ENCODE results near the gene LRRC8A.

DNA sequence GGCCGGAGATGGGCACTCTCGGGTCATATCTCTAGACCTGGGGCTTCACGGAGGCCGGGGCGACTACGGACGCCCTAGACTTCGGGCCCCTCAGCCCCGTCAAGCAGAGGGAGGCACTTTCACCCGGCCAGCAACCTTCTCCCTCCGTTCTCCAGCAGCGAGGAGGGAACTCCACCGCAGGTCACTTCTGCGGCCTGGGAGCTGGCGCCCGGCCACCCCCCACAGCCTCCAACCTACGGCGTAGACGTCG is 65.3 kb downstream of the LRRC8A start:
- TF ChIP-seq, protein P1, sequence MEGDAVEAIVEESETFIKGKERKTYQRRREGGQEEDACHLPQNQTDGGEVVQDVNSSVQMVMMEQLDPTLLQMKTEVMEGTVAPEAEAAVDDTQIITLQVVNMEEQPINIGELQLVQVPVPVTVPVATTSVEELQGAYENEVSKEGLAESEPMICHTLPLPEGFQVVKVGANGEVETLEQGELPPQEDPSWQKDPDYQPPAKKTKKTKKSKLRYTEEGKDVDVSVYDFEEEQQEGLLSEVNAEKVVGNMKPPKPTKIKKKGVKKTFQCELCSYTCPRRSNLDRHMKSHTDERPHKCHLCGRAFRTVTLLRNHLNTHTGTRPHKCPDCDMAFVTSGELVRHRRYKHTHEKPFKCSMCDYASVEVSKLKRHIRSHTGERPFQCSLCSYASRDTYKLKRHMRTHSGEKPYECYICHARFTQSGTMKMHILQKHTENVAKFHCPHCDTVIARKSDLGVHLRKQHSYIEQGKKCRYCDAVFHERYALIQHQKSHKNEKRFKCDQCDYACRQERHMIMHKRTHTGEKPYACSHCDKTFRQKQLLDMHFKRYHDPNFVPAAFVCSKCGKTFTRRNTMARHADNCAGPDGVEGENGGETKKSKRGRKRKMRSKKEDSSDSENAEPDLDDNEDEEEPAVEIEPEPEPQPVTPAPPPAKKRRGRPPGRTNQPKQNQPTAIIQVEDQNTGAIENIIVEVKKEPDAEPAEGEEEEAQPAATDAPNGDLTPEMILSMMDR (IDR thresholded peaks at IDR 0.05): no peak
- peak in 1 of 2 donors; percentile 2 for TF ChIP-seq POLR2A (IDR thresholded peaks at IDR 0.05)

All from heart left ventricle (tissue), 13 donors.